ENCODE data around the gene PPP4R3B. TPM values are rescaled to one million over a fixed set of nuclear protein-coding genes. Genes with fewer than 3 reads are reported as not detected.

Gene PPP4R3B
- total and polyA plus RNA-seq, 2 experiments from 2014 or later: 25.6 to 56.6 TPM

GRCh38 chr2:55498582-55498981 lies 118.8 kb downstream of the PPP4R3B start:
- ATAC-seq: no peak
- no peak overlapping the region for H2AFZ ChIP-seq
- Mint-ChIP-seq H3K36me3 (ENCODE audit: low read depth) (no peaks in the 10 kb centered on the region), H3K27ac (no peak overlapping the region), H3K4me3 (no peak overlapping the region), H3K27me3 (ENCODE audit: insufficient read depth, low read depth, poor library complexity) (no peaks in the 10 kb centered on the region), H3K9me3 (no peaks in the 10 kb centered on the region; the same call in 1 of the 3 replicates), H3K4me1 (0 out of 3 replicates have a peak, but pooled peaks cover 2% of the 10 kb centered on the region)
- H3K27me3 ChIP-seq (ENCODE audit: insufficient read depth): no peaks in the 10 kb centered on the region
- no peak overlapping the region for H3K4me2 ChIP-seq
- no peaks in the 10 kb centered on the region for H3K79me2 ChIP-seq (replicated peaks; ENCODE audit: insufficient read depth)
- DNase-seq (ENCODE audit: low spot score): no peak
- H3K36me3 ChIP-seq (ENCODE audit: insufficient read depth): no peaks in the 10 kb centered on the region
- H3K4me3 ChIP-seq: no peak overlapping the region
- H3F3A ChIP-seq (replicated peaks; ENCODE audit: low read depth): no peaks in the 10 kb centered on the region
- peaks cover 5% of the 10 kb centered on the region; the same call in 1 of the 2 replicates for H3K9me2 ChIP-seq (ENCODE audit: insufficient read depth)
- H4K20me1 ChIP-seq (replicated peaks; ENCODE audit: insufficient read depth): no peaks in the 10 kb centered on the region
- no peak overlapping the region for H3K27ac ChIP-seq (ENCODE audit: low read depth)
- TF ChIP-seq, protein P1, sequence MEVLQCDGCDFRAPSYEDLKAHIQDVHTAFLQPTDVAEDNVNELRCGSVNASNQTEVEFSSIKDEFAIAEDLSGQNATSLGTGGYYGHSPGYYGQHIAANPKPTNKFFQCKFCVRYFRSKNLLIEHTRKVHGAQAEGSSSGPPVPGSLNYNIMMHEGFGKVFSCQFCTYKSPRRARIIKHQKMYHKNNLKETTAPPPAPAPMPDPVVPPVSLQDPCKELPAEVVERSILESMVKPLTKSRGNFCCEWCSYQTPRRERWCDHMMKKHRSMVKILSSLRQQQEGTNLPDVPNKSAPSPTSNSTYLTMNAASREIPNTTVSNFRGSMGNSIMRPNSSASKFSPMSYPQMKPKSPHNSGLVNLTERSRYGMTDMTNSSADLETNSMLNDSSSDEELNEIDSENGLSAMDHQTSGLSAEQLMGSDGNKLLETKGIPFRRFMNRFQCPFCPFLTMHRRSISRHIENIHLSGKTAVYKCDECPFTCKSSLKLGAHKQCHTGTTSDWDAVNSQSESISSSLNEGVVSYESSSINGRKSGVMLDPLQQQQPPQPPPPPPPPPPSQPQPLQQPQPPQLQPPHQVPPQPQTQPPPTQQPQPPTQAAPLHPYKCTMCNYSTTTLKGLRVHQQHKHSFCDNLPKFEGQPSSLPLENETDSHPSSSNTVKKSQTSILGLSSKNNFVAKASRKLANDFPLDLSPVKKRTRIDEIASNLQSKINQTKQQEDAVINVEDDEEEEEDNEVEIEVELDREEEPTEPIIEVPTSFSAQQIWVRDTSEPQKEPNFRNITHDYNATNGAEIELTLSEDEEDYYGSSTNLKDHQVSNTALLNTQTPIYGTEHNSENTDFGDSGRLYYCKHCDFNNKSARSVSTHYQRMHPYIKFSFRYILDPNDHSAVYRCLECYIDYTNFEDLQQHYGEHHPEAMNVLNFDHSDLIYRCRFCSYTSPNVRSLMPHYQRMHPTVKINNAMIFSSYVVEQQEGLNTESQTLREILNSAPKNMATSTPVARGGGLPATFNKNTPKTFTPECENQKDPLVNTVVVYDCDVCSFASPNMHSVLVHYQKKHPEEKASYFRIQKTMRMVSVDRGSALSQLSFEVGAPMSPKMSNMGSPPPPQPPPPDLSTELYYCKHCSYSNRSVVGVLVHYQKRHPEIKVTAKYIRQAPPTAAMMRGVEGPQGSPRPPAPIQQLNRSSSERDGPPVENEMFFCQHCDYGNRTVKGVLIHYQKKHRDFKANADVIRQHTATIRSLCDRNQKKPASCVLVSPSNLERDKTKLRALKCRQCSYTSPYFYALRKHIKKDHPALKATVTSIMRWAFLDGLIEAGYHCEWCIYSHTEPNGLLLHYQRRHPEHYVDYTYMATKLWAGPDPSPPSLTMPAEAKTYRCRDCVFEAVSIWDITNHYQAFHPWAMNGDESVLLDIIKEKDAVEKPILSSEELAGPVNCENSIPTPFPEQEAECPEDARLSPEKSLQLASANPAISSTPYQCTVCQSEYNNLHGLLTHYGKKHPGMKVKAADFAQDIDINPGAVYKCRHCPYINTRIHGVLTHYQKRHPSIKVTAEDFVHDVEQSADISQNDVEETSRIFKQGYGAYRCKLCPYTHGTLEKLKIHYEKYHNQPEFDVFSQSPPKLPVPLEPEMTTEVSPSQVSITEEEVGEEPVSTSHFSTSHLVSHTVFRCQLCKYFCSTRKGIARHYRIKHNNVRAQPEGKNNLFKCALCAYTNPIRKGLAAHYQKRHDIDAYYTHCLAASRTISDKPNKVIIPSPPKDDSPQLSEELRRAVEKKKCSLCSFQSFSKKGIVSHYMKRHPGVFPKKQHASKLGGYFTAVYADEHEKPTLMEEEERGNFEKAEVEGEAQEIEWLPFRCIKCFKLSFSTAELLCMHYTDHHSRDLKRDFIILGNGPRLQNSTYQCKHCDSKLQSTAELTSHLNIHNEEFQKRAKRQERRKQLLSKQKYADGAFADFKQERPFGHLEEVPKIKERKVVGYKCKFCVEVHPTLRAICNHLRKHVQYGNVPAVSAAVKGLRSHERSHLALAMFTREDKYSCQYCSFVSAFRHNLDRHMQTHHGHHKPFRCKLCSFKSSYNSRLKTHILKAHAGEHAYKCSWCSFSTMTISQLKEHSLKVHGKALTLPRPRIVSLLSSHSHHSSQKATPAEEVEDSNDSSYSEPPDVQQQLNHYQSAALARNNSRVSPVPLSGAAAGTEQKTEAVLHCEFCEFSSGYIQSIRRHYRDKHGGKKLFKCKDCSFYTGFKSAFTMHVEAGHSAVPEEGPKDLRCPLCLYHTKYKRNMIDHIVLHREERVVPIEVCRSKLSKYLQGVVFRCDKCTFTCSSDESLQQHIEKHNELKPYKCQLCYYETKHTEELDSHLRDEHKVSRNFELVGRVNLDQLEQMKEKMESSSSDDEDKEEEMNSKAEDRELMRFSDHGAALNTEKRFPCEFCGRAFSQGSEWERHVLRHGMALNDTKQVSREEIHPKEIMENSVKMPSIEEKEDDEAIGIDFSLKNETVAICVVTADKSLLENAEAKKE (CRISPR knock-in tag; IDR thresholded peaks at IDR 0.05): no peak
- H3K4me1 ChIP-seq (ENCODE audit: insufficient read depth): peaks cover 3% of the 10 kb centered on the region; the same call in 1 of the 2 replicates

Small RNA genes within 50 kb of the gene (small RNA-seq; reads per million reads assigned to genes)
- gene RF00586 (ENCODE audit: low replicate concordance) (not detected), gene RNU6-634P (ENCODE audit: low replicate concordance) (not detected)

Other genes with a start within 250 kb of the PPP4R3B start
- 134 and 144 TPM in 2 replicates for gene CCDC88A, start 197.8 kb downstream of the PPP4R3B start, total RNA-seq (2014; rRNA removed; shearing (Covaris generic))
- gene CCDC88A, start 197.8 kb downstream of the PPP4R3B start, polyA plus RNA-seq (2016; fragmentation: Nextera tagmentation; extraction: Ambion mirVana): 152 and 169 TPM in 2 replicates
- 8.0 and 19.7 TPM in 2 replicates for gene CFAP36, start 97.9 kb downstream of the PPP4R3B start, total RNA-seq (2014; rRNA removed; shearing (Covaris generic))
- gene CFAP36, start 97.9 kb downstream of the PPP4R3B start, polyA plus RNA-seq (2016; fragmentation: Nextera tagmentation; extraction: Ambion mirVana): 35.1 and 43.1 TPM in 2 replicates
- 34.6 and 41.2 TPM in 2 replicates for gene PNPT1, start 76.2 kb upstream of the PPP4R3B start, total RNA-seq (2014; rRNA removed; shearing (Covaris generic))
- gene PNPT1, start 76.2 kb upstream of the PPP4R3B start, polyA plus RNA-seq (2016; fragmentation: Nextera tagmentation; extraction: Ambion mirVana): 21.4 and 31.1 TPM in 2 replicates

Measured in GM23338 (cell line).